Stimulated activated naive CD4-positive, alpha-beta T cell treated with Interleukin-2 at 50 U/mL for 16 hours (primary cell): ENCODE measurements around the gene ARHGAP29.

Experiments
- DNase-seq: peaks from one replicate; lab custom pipeline; 2025; lab: John Stamatoyannopoulos, UW

The ARHGAP29 gene

DNA sequence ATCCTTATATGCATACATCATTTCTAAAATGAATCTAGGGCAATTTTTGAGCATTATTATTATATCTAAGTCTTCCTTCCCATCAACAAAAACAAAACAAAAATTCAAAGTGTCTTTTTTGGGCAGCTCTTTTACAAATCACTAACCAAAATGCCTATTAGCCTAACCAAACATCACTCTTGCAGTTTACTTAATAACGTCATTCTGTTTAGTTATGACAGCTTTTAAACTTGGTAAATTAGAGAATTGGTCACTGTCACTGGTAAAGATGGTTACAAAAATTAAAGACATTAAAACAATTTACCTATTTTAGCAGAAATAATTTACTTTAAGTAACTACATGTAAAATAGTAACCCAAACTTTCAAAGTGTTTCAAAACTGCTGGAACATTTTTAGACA is 2.8 kb downstream of the ARHGAP29 start:
- no peak for DNase-seq

- no peak for DNase-seq
Measured at GRCh38 chr1:94231746-94232145, 5.6 kb downstream of the ARHGAP29 start.

GRCh38 chr1:94230920-94231319 is 6.5 kb downstream of the ARHGAP29 start:
- DNase-seq = no peak

DNA sequence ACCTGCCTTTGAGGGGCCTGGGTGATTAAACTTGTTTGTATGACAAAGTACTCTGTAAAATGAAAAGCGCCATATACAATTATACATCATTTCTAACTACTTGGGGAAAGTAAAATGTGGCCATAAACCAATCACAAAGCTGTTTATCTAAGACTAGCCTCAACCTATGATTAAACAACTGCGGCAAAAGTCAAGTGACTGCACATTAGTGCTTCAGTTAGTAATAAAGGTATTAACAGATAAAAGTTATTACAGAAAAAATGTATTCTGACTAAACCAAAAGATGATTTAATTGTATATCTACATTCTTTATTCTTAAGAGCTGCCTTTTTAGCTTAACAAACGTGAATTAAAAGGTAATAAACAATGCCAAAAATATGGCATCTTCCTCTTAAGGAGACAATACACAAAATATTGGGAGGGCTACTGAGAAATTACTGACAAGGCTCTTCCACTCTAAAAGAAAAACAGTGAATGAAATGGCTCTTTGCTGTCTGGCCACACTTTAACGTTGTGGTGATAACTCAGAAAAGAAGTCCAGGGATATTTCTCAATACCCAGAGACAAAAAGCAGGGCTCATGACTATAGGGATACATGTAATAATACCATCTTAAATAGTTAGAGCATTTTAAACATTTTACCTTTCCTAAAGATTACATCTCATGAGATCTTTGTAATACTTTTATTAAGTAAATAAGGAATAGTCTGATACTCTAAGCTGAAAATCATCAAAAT is 8.6 kb downstream of the ARHGAP29 start:
- no peak for DNase-seq

GRCh38 chr1:94227624-94228023 is 9.8 kb downstream of the ARHGAP29 start:
- no peak for DNase-seq

GRCh38 chr1:94225845-94226244 is 11.5 kb downstream of the ARHGAP29 start:
- DNase-seq = no peak

- no peak for DNase-seq
Measured at GRCh38 chr1:94218332-94218731, 19.1 kb downstream of the ARHGAP29 start.

- no peak for DNase-seq
Measured at GRCh38 chr1:94215955-94216354, 21.4 kb downstream of the ARHGAP29 start.

DNA sequence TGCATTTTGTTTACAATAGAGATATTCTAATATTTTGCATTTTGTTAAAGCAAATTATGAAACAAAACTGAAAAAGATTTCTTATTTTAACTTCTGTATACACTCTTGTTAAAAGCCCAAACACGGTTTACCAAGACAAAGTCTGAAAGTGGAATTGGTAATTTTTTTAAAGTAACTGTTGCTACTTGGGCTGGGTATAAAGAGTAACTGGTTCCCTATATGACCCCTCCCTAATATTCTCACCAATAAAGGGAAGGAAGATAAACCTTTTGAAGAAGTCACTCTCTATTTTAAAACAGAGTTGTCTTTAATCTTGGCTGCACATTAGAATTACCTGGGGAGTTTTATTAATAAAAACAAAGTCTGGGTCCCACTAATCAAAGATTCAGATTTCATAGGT is 27.4 kb downstream of the ARHGAP29 start:
- DNase-seq = no peak

GRCh38 chr1:94209425-94209824 is 28.0 kb downstream of the ARHGAP29 start:
- DNase-seq = no peak

DNA sequence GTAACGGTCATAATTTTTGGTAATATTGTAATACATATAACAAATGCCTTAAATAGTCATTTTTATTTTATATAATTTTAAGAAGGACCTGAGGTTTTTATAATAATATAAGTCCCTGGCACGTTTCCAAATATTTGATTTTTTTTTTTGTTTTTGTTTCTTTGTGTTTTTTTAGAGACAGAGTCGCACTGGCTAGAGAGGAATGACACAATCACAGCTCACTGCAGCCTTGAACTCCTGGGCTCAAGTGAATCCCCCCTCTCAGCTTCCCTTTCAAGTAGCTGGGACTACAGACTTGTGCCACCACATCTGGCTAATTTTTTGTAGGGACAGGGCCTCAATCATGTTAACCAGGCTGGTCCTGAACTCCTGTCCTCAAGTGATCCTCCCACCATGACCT is 29.7 kb downstream of the ARHGAP29 start:
- no peak for DNase-seq

- DNase-seq = no peak
Measured at GRCh38 chr1:94205639-94206038, 31.7 kb downstream of the ARHGAP29 start.

- no peak for DNase-seq
Measured at GRCh38 chr1:94202241-94202640, 35.1 kb downstream of the ARHGAP29 start.

- no peak for DNase-seq
Measured at GRCh38 chr1:94199398-94199797, 38.0 kb downstream of the ARHGAP29 start.

GRCh38 chr1:94194079-94194865 is 43.1 kb downstream of the ARHGAP29 start:
- no peak for DNase-seq

GRCh38 chr1:94193128-94193527 is 44.3 kb downstream of the ARHGAP29 start:
- no peak for DNase-seq

DNA sequence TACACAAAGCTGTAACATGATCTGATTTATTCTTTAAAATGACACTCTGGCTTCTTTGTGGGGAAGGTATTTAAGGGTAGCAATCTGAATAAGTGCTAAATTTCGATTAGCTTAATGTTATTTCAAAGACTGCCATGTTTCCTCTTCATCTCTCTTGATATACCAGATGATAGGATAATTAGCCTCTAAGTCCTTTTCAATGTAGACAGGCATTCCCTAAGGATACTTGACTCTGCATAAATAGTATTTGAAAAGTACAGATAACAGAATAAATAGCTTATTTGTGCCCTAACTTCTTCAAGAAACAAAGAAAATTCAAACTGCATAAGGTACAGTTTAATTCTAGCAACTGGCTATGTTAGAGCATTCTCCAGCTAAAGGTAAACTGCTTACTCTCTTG is 46.2 kb downstream of the ARHGAP29 start:
- DNase-seq = no peak

- no peak for DNase-seq
Measured at GRCh38 chr1:94186946-94187345, 50.4 kb downstream of the ARHGAP29 start.

DNA sequence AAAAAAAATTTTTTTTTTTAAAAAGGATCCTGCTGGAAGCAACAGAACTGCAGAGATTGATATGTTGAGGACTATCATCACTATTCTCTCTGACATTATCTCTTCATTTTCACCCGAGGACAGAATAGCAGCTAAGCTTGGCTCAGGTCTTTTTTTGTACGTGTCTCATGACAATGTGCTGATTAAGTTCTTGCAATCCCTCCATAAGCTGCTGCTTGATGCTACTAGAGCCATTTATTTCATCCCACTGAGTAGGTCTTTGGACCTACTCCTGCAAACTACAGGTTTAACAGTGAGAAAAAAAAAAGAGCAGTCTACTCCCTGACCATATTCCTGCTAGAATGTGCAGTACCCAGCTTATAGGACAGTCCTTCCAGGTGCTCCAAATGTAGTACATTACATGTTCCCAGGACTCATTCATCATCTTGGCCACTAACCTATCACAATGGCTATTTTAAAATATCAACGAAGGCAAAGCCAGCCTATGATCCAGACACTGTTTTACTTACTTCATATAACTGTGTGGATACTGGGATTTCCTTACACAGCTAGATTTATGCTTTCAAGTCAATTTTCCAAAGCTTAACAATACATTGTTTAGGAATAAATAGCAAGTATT is 54.1 kb downstream of the ARHGAP29 start:
- DNase-seq = no peak

GRCh38 chr1:94182191-94182590 is 55.2 kb downstream of the ARHGAP29 start:
- no peak for DNase-seq

GRCh38 chr1:94180650-94181049 is 56.7 kb downstream of the ARHGAP29 start:
- no peak for DNase-seq

DNA sequence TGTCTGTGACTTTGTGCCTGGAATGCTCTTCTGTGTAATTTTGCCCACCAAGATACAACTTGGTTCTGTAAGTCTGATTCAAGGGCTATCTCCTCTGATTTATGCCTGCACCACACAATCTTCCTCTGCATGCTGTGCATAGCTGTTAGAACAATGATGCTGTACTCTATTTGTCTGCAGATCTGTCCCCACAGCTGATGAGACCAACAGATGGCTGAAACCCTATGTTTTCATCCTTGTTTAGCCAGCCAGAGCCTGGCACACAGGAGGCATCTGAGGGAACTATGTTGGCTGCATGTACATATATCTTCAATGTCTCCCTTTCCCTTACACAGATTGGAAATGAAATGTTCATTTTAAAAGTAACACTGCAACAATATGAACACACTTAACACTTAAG is 58.5 kb downstream of the ARHGAP29 start:
- no peak for DNase-seq

DNA sequence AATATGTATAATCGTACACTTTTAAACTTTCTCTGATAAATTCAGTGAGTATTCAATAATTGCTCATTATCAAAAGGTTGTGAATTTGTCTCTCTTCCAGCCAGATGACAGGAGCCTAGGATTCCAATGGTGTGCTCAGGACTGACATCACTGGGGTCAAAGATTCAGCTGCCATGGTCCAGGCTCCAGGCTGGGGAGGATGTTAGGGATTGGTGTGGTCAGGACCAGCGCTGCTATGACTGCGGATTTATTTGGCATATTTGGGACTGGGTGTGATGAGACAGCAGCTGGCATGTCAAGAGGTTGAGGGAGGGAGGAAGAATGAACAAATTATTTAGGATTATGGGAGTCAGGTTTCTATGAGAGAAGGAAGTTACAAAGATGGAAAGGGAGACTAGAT is 68.3 kb downstream of the ARHGAP29 start:
- DNase-seq = no peak
